ENCODE measurements around the gene SCD5.

SCD5 gene

DNA sequence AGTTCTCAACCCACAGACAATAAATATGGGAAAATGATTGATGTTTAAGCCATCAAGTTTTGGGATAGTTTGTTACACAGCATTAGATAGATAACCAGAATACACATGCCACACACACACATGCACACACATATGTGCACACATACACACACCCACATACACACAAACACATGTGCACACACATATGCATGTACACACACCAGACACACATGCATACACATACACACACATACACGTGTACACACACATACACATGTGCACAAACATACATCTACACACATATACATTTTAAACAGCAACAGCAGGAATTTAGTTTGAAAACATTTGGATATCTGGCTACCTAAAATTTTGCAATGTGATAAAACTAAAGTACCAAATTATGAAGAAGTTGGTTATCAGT is 194.1 kb downstream of the SCD5 start:
- H3K9me2 ChIP-seq (ENCODE audit: low read depth, low read length) = no peaks in the 10 kb centered on the region
- H3K9me3 ChIP-seq (ENCODE audit: low read length) = no peaks in the 10 kb centered on the region
- no peaks in the 10 kb centered on the region for H3K4me1 ChIP-seq (ENCODE audit: insufficient read depth, low read length, severe bottlenecking)
- H3F3A ChIP-seq (ENCODE audit: insufficient read depth, low read length) = no peaks in the 10 kb centered on the region
- H2AFZ ChIP-seq (ENCODE audit: low read length) = no peak overlapping the region
- H3K9ac ChIP-seq (ENCODE audit: low read length) = no peak overlapping the region
- no peak overlapping the region for H3K4me3 ChIP-seq (ENCODE audit: low read depth, low read length, poor library complexity, severe bottlenecking)
- H3K79me2 ChIP-seq (ENCODE audit: insufficient read depth, low read length) = no peaks in the 10 kb centered on the region
- no peaks in the 10 kb centered on the region for H3K36me3 ChIP-seq (ENCODE audit: insufficient read depth, low read length)
- H3K27me3 ChIP-seq (ENCODE audit: insufficient read depth, low read length) = no peaks in the 10 kb centered on the region
- H3K4me2 ChIP-seq (ENCODE audit: low read length) = no peak overlapping the region
- no peak overlapping the region for H3K27ac ChIP-seq (ENCODE audit: low read depth, low read length, poor library complexity, severe bottlenecking)
- TF ChIP-seq, protein P1, sequence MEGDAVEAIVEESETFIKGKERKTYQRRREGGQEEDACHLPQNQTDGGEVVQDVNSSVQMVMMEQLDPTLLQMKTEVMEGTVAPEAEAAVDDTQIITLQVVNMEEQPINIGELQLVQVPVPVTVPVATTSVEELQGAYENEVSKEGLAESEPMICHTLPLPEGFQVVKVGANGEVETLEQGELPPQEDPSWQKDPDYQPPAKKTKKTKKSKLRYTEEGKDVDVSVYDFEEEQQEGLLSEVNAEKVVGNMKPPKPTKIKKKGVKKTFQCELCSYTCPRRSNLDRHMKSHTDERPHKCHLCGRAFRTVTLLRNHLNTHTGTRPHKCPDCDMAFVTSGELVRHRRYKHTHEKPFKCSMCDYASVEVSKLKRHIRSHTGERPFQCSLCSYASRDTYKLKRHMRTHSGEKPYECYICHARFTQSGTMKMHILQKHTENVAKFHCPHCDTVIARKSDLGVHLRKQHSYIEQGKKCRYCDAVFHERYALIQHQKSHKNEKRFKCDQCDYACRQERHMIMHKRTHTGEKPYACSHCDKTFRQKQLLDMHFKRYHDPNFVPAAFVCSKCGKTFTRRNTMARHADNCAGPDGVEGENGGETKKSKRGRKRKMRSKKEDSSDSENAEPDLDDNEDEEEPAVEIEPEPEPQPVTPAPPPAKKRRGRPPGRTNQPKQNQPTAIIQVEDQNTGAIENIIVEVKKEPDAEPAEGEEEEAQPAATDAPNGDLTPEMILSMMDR (IDR thresholded peaks at IDR 0.05; ENCODE audit: low read length) = no peak
- no peak for TF ChIP-seq EZH2 (IDR thresholded peaks at IDR 0.05; ENCODE audit: borderline replicate concordance, low read length)
- no peaks in the 10 kb centered on the region for H4K20me1 ChIP-seq (ENCODE audit: insufficient read depth, low read length)

DNA sequence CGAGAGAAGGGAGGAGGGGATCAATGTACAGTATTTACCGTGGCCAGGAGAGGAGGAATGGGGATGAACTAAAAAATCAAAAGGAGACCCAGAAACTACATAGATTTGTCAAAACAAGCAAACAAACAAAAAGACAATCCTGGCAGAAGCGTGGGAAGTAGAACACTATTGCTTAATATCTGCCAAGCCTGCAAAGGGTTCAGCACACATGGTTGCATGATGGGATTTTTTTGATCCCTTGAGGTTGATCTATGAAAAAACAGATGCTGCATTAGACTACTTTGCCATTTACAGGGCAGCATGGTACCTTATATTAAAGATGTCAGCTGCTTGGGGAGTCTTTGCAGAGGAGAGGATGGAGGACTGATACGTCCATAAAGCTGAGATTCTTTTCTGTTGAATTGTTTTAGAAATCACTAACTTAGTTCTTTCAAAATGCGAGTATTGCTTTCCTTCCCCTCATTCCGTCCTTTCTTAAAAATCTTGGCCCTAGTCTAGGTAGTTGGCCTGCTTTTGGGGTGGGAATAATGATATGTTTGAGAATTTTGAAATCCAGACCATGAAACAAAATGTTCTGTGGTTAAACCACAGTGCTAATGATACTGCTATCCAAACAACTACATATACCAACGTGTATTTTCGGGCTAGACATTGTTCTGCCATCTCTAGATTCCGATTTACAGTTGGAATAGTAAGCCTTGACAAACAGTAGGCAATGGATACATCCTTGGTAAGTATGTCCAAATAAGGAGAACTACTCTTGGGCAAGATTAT is 197.2 kb downstream of the SCD5 start:
- Histone ChIP-seq H4K20me1 (ENCODE audit: insufficient read depth, low read length) (no peaks in the 10 kb centered on the region), H3K36me3 (ENCODE audit: insufficient read depth, low read length) (no peaks in the 10 kb centered on the region), H3K4me2 (ENCODE audit: low read length) (no peak overlapping the region), H3F3A (ENCODE audit: insufficient read depth, low read length) (no peaks in the 10 kb centered on the region), H3K9ac (ENCODE audit: low read length) (no peak overlapping the region), H3K79me2 (ENCODE audit: insufficient read depth, low read length) (no peaks in the 10 kb centered on the region), H3K9me2 (ENCODE audit: low read depth, low read length) (no peaks in the 10 kb centered on the region), H3K27me3 (ENCODE audit: insufficient read depth, low read length) (no peaks in the 10 kb centered on the region; the same call in 1 of the 2 replicates), H3K4me3 (ENCODE audit: low read depth, low read length, poor library complexity, severe bottlenecking) (no peak overlapping the region), H3K9me3 (ENCODE audit: low read length) (no peaks in the 10 kb centered on the region), H3K27ac (ENCODE audit: low read depth, low read length, poor library complexity, severe bottlenecking) (no peak overlapping the region), H2AFZ (ENCODE audit: low read length) (no peak overlapping the region), H3K4me1 (ENCODE audit: insufficient read depth, low read length, severe bottlenecking) (no peaks in the 10 kb centered on the region)
- no peak for TF ChIP-seq EZH2 (IDR thresholded peaks at IDR 0.05; ENCODE audit: borderline replicate concordance, low read length)
- TF ChIP-seq, protein P1 (IDR thresholded peaks at IDR 0.05; ENCODE audit: low read length) = no peak

DNA sequence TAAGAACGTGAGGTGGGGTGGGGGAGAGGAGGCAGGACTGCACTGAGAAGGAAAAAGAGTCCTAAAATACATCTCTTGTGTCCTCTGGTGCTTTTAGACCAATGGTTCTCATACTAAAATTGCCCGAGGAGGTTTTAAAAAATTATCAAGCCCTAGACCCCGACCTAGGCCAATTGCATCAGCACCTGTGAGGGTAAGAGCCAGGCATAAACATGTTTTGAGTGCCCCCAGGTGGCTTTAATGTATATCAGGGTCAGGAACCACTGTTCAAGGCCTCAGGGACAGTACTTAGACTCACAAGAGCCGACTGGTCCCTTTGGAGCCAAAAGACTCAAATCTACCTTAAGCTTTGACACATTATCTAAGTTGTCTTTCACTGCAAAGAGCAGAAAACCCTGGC is 199.3 kb downstream of the SCD5 start:
- Histone ChIP-seq H3K27ac (ENCODE audit: low read depth, low read length, poor library complexity, severe bottlenecking) (no peak overlapping the region), H4K20me1 (ENCODE audit: insufficient read depth, low read length) (no peaks in the 10 kb centered on the region), H3K9ac (ENCODE audit: low read length) (no peak overlapping the region), H3K36me3 (ENCODE audit: insufficient read depth, low read length) (no peaks in the 10 kb centered on the region), H3K4me1 (ENCODE audit: insufficient read depth, low read length, severe bottlenecking) (no peaks in the 10 kb centered on the region), H3K9me3 (ENCODE audit: low read length) (no peaks in the 10 kb centered on the region), H3K79me2 (ENCODE audit: insufficient read depth, low read length) (no peaks in the 10 kb centered on the region), H3F3A (ENCODE audit: insufficient read depth, low read length) (no peaks in the 10 kb centered on the region), H3K4me3 (ENCODE audit: low read depth, low read length, poor library complexity, severe bottlenecking) (no peak overlapping the region), H3K4me2 (ENCODE audit: low read length) (no peak overlapping the region), H3K27me3 (ENCODE audit: insufficient read depth, low read length) (no peaks in the 10 kb centered on the region; the same call in 1 of the 2 replicates), H2AFZ (ENCODE audit: low read length) (no peak overlapping the region), H3K9me2 (ENCODE audit: low read depth, low read length) (no peaks in the 10 kb centered on the region)
- TF ChIP-seq, protein P1 (IDR thresholded peaks at IDR 0.05; ENCODE audit: low read length) = peak; percentile 26; the same call in 1 of the 2 replicates
- no peak for TF ChIP-seq EZH2 (IDR thresholded peaks at IDR 0.05; ENCODE audit: borderline replicate concordance, low read length)
